Lung (tissue), 12 donors: Measurements from ENCODE around the gene DLG2. TPM values are rescaled to one million over a fixed set of nuclear protein-coding genes. Genes with fewer than 3 reads are reported as not detected.

Experiments
- ATAC-seq: fragments of 200-7000 bp; cut with Tn5 transposase; one replicate; pipeline ENCODE4 v1.9.1; 2020; ENCODE audit warnings: moderate number of reproducible peaks; ENCODE audit not compliant: insufficient read depth, low FRiP score
- DNase-seq, 3 donors: peaks; one replicate each; pipeline ENCODE4 v3.0.0-alpha.2; 2013 to 2017
- H3K27ac ChIP-seq, 2 donors: one replicate each; pipeline ENCODE4 v1.5.1; 2013; ENCODE audit warnings: mild to moderate bottlenecking in 2 of 2, moderate library complexity in 2 of 2, control low read depth in 1 of 2, inconsistent platforms in 1 of 2, low read depth in 1 of 2, low read length in 1 of 2
- H3K27me3 ChIP-seq, 3 donors: one replicate each; pipeline ENCODE4 v1.5.1; 2013; ENCODE audit warnings: low read length in 2 of 3; ENCODE audit not compliant: control insufficient read depth in 3 of 3, insufficient read depth in 3 of 3
- H3K36me3 ChIP-seq, 4 donors: one replicate each; pipeline ENCODE4 v1.5.1; 2013; ENCODE audit warnings: low read length in 4 of 4, mild to moderate bottlenecking in 1 of 4, moderate library complexity in 1 of 4; ENCODE audit not compliant: control insufficient read depth in 4 of 4, insufficient read depth in 4 of 4
- H3K4me1 ChIP-seq, 5 donors: one replicate each; pipeline ENCODE4 v1.5.1; 2013; ENCODE audit warnings: low read length in 5 of 5, mild to moderate bottlenecking in 2 of 5, moderate library complexity in 1 of 5; ENCODE audit not compliant: control insufficient read depth in 5 of 5, insufficient read depth in 5 of 5
- H3K4me3 ChIP-seq: one replicate; pipeline ENCODE4 v1.5.1; 2013; ENCODE audit warnings: mild to moderate bottlenecking, control low read depth, moderate library complexity
- H3K9ac ChIP-seq, 2 donors: one replicate each; pipeline ENCODE4 v1.5.1; 2013; ENCODE audit warnings: low read length in 2 of 2, control low read depth in 1 of 2; ENCODE audit not compliant: insufficient read depth in 1 of 2
- H3K9me3 ChIP-seq, 4 donors: one replicate each; pipeline ENCODE4 v1.5.1; 2013; ENCODE audit warnings: low read length in 3 of 4, mild to moderate bottlenecking in 1 of 4, moderate library complexity in 1 of 4; ENCODE audit not compliant: control insufficient read depth in 4 of 4, insufficient read depth in 3 of 4
- WGBS, 2 donors: extraction: QIAGEN DNeasy Blood & Tissue Kit; methylation state at CpG; one replicate each; pipeline ENCODE4 v1.1.7; 2013; 5-methylcytosine and 5-hydroxymethylcytosine counted together
- polyA plus RNA-seq, 2 donors: library from polyadenylated mRNA; stranded (reverse); fragments of 200-250 nt; gene quantifications; one replicate each; pipeline ENCODE4 v1.2.1, GENCODE V29; 2013
- total RNA-seq, 2 donors: library from RNA; depleted of rRNA in 1 of 2; stranded (reverse); fragments of >200 nt in 1 of 2; gene quantifications; one replicate each; pipeline ENCODE4 v1.2.1, GENCODE V29; 2014 to 2021
- TF ChIP-seq, protein P1 (sequence below): IDR thresholded peaks from 2 replicates; pipeline ENCODE4 v1.5.1; 2012; ENCODE audit warnings: mild to moderate bottlenecking; ENCODE audit errors: control extremely low read depth, extremely low read depth
- donor health status: control.
- donor health status: control.
- donor health status: Bipolar disorder and iron deficiency.
- donor health status: healthy.
- donor health status: DM: yes; HTN: yes; CAD: no.

DLG2 gene
- total and polyA plus RNA-seq, 4 donors: 0.32 to 24.1 (median 5.4) TPM

DNA sequence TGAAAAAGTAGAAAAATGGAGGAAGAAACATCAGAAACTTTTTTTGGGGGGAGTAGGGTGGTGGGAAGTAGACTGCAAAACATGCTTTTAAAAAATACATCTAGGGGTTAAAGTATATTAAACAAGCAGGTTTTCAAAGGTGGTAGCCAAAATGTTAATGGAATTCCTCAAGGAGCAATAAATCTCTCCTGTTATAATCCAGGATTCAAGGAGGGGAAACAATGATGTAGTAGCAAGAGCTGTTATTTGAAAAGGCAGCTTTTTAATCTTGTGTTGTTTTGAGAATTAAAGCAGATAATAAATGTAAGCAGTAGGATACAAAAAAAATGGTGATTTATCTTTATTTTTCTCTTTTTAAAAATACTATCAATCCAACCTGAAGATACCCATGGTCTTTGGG lies 1604.4 kb downstream of the DLG2 start:
- Histone ChIP-seq H3K9me3 (no peaks in the 10 kb centered on the region), H3K4me3 (no peak overlapping the region), H3K9ac (no peak overlapping the region), H3K27me3 (no peaks in the 10 kb centered on the region), H3K27ac (no peak overlapping the region), H3K4me1 (no peaks in the 10 kb centered on the region), H3K36me3 (no peaks in the 10 kb centered on the region)
- TF ChIP-seq, protein P1, sequence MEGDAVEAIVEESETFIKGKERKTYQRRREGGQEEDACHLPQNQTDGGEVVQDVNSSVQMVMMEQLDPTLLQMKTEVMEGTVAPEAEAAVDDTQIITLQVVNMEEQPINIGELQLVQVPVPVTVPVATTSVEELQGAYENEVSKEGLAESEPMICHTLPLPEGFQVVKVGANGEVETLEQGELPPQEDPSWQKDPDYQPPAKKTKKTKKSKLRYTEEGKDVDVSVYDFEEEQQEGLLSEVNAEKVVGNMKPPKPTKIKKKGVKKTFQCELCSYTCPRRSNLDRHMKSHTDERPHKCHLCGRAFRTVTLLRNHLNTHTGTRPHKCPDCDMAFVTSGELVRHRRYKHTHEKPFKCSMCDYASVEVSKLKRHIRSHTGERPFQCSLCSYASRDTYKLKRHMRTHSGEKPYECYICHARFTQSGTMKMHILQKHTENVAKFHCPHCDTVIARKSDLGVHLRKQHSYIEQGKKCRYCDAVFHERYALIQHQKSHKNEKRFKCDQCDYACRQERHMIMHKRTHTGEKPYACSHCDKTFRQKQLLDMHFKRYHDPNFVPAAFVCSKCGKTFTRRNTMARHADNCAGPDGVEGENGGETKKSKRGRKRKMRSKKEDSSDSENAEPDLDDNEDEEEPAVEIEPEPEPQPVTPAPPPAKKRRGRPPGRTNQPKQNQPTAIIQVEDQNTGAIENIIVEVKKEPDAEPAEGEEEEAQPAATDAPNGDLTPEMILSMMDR: no peak
- DNase-seq: no peak
- ATAC-seq: no peak

DNA sequence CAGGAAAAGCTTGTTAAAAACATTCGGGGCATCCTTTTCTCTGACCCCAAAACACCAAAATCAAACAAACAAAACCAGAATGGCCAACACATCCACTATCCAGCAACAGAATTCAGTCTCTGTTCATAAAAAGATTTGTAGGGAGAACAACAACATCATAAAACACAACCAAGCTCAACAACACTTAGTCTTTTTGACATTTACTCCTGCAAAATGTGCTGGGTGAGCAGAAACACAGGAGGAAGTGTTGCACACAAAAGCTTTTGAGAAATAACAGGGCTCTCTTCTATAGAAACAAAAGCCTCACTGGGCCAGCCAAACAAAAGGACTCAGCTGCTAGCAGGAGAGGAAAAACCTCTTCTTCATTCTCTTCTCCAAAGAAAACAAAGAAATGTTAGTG lies 1604.9 kb downstream of the DLG2 start:
- no peak for ATAC-seq
- H3K27ac ChIP-seq: no peak overlapping the region
- no peaks in the 10 kb centered on the region for H3K9me3 ChIP-seq
- TF ChIP-seq, protein P1: no peak
- H3K36me3 ChIP-seq: no peaks in the 10 kb centered on the region
- H3K9ac ChIP-seq: no peak overlapping the region
- 44% methylated on average over 1 of the region's 1 CpG for WGBS, 2 donors
- H3K27me3 ChIP-seq: no peaks in the 10 kb centered on the region
- no peak overlapping the region for H3K4me3 ChIP-seq
- no peaks in the 10 kb centered on the region for H3K4me1 ChIP-seq
- peak in 2 of 3 donors; percentile 24 to 56 for DNase-seq

DNA sequence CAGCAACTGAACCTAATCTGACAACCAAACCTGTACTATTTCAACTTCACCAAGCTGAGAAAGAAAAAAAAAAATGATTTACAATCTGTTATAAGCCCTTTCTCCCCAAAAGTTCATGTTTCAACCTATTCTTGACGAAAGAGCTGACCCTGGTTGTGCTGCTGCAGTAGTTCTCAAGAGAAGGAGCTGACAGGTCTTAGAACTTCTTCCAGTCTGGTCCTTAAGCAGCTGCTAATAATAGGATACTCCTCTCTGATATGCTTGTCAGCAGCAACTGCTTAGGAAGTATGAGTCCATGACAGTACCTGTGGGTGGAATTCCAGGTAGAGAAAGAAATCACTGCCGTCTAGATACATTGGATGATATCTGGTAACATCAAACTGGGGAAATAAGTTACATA lies 1605.9 kb downstream of the DLG2 start:
- TF ChIP-seq, protein P1: no peak
- Histone ChIP-seq H3K9me3 (no peaks in the 10 kb centered on the region), H3K4me3 (no peak overlapping the region), H3K27ac (no peak overlapping the region), H3K4me1 (no peaks in the 10 kb centered on the region), H3K36me3 (no peaks in the 10 kb centered on the region), H3K27me3 (no peaks in the 10 kb centered on the region), H3K9ac (no peak overlapping the region)
- no peak for ATAC-seq
- 71% methylated on average over 2 of the region's 2 CpGs for WGBS, 2 donors
- DNase-seq: peak in 2 of 3 donors; percentile 5 to 37

DNA sequence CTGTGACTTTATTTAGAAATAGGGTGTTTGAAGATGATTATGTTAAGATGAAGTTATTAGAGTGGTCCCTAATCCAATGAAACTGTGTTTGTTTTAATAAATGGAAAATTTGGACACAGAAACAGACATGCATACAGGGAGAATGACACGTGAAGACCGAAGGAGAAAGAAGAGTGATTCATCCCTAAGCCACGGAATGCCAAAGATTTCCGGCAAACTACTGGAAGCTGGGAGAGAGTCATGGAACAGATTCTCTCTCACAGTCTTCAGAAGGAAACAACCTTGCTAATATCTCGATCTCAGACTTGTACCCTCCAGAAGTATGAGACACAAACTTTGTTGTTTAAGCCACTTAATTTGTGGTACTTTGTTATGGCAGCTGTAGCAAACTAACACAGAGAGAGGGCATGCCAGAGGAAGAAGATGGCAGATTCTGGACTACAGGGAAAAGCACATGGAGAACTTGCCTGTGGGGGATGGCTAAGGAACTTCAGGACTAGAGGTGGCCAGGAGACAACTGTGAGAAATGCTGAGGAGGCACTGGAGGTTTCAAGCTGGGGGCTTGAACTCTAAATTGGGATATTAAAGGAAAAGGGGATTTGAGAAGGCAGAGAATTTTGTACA lies 1607.5 kb downstream of the DLG2 start:
- Histone ChIP-seq H3K9ac (no peak overlapping the region), H3K27ac (peak overlapping the region in 1 of 2 donors; percentile 67), H3K36me3 (no peaks in the 10 kb centered on the region), H3K4me1 (no peaks in the 10 kb centered on the region), H3K27me3 (no peaks in the 10 kb centered on the region), H3K4me3 (no peak overlapping the region), H3K9me3 (no peaks in the 10 kb centered on the region)
- no peak for ATAC-seq
- DNase-seq: no peak
- TF ChIP-seq, protein P1: no peak
- WGBS, 2 donors: 78 to 89% methylated on average over 5 of the region's 5 CpGs
